Subcutaneous adipose tissue (tissue), 4 donors: ENCODE results near the gene BLOC1S4. TPM values are rescaled to one million over a fixed set of nuclear protein-coding genes. Genes with fewer than 3 reads are reported as not detected.

ENCODE experiments used
- CTCF ChIP-seq: fragments of 450-650 bp; IDR thresholded peaks from one replicate; pipeline ENCODE4 v1.5.1; 2016; ENCODE audit warnings: low read depth, mild to moderate bottlenecking, control low read depth, antibody characterized with exemption, moderate library complexity
- total RNA-seq, 4 donors: library from RNA; depleted of rRNA; stranded (reverse); fragments of >200 nt; gene quantifications; one replicate each; pipeline ENCODE4 v1.1.0, GENCODE V29; 2016

The BLOC1S4 gene
- total RNA-seq, 4 donors from 2014 or later, result 6.4 to 15.3 (median 13.1) TPM

- no peak for TF ChIP-seq CTCF
Observed at GRCh38 chr4:6750286-6751221, 34.6 kb downstream of the BLOC1S4 start.

GRCh38 chr4:6751611-6752485 lies 35.9 kb downstream of the BLOC1S4 start:
- no peak for TF ChIP-seq CTCF

GRCh38 chr4:6752486-6752829 lies 36.5 kb downstream of the BLOC1S4 start:
- no peak for TF ChIP-seq CTCF

GRCh38 chr4:6753103-6753560 lies 37.2 kb downstream of the BLOC1S4 start:
- TF ChIP-seq CTCF, result no peak

- TF ChIP-seq CTCF, result no peak
Observed at GRCh38 chr4:6753891-6754290, 37.9 kb downstream of the BLOC1S4 start.

- TF ChIP-seq CTCF, result no peak
Observed at GRCh38 chr4:6754481-6755087, 38.6 kb downstream of the BLOC1S4 start.
